ENCODE measurements around the gene HEMK1.

DNA sequence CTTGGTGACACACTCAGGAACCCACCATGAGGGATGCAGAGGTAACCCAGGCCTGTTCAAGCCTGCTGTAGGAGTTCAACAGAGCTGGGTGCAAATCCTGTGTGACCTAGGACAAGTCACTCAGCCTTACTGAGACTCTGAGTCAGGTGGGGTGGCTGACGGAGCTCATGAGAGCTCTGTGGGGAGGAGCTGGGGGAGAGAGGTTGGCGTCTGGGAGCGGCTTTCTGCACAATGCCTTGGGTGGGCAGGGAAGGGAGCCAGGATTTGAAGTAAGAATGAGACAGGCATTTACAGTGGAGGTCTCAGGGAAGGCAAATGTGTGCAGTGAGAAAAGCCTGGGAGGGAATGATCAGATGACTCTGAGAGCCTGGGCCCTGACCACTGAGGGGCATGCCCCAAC is 20.1 kb upstream of the HEMK1 start:
- TF ChIP-seq EGR1 (IDR thresholded peaks at IDR 0.05; ENCODE audit: low read depth in 2 of 2) (no peak), RAD21 (IDR thresholded peaks at IDR 0.05) (no peak), GABPA (IDR thresholded peaks at IDR 0.05 in 1 of 2, conservative IDR thresholded peaks at IDR 0.05 in 1 of 2) (no peak), YY1 (IDR thresholded peaks at IDR 0.05) (no peak), SP1 (IDR thresholded peaks at IDR 0.05) (no peak), HNF4G (IDR thresholded peaks at IDR 0.05) (no peak), FOXA1 (IDR thresholded peaks at IDR 0.05) (no peak), JUND (IDR thresholded peaks at IDR 0.05) (no peak)
- TF ChIP-seq, protein P1, sequence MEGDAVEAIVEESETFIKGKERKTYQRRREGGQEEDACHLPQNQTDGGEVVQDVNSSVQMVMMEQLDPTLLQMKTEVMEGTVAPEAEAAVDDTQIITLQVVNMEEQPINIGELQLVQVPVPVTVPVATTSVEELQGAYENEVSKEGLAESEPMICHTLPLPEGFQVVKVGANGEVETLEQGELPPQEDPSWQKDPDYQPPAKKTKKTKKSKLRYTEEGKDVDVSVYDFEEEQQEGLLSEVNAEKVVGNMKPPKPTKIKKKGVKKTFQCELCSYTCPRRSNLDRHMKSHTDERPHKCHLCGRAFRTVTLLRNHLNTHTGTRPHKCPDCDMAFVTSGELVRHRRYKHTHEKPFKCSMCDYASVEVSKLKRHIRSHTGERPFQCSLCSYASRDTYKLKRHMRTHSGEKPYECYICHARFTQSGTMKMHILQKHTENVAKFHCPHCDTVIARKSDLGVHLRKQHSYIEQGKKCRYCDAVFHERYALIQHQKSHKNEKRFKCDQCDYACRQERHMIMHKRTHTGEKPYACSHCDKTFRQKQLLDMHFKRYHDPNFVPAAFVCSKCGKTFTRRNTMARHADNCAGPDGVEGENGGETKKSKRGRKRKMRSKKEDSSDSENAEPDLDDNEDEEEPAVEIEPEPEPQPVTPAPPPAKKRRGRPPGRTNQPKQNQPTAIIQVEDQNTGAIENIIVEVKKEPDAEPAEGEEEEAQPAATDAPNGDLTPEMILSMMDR (IDR thresholded peaks at IDR 0.05; ENCODE audit: low read depth, low read length, missing input control) = no peak
- TF ChIP-seq, protein P2, sequence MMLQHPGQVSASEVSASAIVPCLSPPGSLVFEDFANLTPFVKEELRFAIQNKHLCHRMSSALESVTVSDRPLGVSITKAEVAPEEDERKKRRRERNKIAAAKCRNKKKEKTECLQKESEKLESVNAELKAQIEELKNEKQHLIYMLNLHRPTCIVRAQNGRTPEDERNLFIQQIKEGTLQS (IDR thresholded peaks at IDR 0.05) = no peak
- TF ChIP-seq, protein P3, sequence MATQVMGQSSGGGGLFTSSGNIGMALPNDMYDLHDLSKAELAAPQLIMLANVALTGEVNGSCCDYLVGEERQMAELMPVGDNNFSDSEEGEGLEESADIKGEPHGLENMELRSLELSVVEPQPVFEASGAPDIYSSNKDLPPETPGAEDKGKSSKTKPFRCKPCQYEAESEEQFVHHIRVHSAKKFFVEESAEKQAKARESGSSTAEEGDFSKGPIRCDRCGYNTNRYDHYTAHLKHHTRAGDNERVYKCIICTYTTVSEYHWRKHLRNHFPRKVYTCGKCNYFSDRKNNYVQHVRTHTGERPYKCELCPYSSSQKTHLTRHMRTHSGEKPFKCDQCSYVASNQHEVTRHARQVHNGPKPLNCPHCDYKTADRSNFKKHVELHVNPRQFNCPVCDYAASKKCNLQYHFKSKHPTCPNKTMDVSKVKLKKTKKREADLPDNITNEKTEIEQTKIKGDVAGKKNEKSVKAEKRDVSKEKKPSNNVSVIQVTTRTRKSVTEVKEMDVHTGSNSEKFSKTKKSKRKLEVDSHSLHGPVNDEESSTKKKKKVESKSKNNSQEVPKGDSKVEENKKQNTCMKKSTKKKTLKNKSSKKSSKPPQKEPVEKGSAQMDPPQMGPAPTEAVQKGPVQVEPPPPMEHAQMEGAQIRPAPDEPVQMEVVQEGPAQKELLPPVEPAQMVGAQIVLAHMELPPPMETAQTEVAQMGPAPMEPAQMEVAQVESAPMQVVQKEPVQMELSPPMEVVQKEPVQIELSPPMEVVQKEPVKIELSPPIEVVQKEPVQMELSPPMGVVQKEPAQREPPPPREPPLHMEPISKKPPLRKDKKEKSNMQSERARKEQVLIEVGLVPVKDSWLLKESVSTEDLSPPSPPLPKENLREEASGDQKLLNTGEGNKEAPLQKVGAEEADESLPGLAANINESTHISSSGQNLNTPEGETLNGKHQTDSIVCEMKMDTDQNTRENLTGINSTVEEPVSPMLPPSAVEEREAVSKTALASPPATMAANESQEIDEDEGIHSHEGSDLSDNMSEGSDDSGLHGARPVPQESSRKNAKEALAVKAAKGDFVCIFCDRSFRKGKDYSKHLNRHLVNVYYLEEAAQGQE (IDR thresholded peaks at IDR 0.05) = no peak
- TF ChIP-seq, protein P4, sequence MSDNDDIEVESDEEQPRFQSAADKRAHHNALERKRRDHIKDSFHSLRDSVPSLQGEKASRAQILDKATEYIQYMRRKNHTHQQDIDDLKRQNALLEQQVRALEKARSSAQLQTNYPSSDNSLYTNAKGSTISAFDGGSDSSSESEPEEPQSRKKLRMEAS (IDR thresholded peaks at IDR 0.05) = no peak

Data from liver (tissue), 3 donors.